ENCODE data around the gene IYD.

IYD gene, protein sequence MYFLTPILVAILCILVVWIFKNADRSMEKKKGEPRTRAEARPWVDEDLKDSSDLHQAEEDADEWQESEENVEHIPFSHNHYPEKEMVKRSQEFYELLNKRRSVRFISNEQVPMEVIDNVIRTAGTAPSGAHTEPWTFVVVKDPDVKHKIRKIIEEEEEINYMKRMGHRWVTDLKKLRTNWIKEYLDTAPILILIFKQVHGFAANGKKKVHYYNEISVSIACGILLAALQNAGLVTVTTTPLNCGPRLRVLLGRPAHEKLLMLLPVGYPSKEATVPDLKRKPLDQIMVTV

DNA sequence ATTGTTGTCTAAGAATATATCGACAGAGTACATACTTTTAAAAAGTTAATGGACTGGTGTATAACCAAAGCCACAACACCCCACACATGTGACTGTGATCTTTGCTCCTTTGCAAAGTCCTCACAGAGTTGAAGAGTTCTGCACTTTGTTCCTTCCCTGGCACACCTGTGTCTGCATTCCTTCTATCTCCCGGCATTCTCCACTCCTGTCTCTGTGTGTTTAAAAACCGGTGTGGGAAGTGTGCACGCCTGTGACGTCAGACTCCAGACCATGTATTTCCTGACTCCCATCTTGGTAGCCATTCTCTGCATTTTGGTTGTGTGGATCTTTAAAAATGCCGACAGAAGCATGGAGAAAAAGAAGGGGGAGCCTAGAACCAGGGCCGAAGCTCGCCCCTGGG is at the start of gene IYD:
TSS of gene IYD (plus strand) at position 251 of the 400 bp plus-strand sequence. CDS start at position 271, 20 bp downstream.
- no peak for DNase-seq (ENCODE audit: low spot score)

DNA sequence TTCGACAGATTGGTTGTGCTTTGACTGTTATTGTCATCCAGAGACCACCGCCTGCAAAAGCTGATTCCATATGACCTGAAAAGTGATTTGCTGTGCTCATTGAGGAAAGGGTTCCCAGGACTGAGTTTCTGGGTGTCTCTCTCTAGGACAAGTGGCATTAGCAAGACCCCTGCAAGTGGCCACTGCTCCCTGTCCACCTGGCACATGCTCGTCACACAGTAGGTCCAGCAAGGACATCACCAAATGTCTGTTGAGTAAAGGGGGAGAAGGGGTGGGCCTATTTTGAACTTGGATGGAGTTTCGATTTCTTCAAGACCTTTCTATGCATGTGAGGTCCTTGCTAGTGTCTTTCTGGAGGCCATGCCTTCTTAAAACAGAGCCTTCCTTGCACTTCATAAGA is 48.9 kb upstream of the IYD start:
- DNase-seq (ENCODE audit: low spot score), result no peak

DNA sequence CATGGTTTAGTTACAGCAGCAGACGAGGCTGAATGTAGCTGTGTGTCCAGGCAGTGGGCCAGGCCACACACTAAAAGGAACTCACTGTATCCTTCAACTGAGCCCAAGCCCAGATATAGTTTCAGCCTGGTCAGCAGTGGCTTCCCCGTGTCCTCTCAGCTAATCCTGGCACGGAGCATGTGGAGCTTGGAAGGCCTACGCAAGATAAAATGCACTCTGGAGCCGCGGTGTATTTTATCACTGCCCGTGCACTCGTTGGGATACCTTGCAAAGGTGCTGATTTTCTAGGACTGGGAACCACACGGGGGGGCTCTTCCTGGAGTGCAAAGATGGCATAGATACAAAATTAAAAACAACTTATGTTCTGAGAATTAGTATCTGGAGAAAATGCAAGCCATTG is 48.4 kb upstream of the IYD start:
- no peak for DNase-seq (ENCODE audit: low spot score)

DNA sequence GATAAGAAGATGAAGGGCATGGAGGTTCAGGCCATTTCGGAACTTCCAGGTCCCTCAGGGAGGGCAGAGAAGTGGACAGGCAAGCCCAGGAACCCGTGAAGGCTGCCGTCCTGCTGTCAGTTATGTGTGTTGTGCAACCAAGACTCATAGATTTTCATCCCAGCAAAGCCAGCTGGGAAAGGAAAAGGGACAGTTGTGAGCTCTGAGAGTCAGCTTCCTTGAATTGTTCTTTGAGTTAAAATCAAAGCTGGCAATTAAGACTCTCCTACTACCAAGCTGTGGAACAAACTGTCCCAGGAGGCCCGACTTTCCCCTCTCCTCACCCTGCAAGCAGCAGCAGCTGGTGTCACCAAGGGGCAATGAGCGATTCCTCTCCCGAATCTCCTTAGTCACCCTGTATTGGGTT is 46.3 kb upstream of the IYD start:
- no peak for DNase-seq (ENCODE audit: low spot score)

DNA sequence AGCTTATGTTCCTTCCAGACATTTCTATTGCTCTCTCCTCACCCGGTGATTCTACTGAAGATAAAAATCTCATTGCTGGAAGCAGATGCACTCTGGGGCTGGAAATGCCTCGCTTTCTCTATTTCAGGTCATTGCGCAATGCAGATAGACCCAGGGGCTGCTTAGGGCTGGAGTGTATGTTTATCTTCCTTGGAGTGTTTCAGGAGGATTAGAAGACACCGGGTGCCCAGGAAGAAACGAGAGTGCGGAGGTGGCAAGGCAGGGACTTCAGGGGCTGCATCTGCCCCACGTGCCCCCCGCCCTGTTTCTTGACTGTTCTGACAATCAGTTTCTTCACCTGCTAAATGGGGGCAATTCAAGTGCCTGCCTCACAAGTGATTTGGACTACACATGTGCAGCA is 45.6 kb upstream of the IYD start:
- DNase-seq (ENCODE audit: low spot score), result no peak

DNA sequence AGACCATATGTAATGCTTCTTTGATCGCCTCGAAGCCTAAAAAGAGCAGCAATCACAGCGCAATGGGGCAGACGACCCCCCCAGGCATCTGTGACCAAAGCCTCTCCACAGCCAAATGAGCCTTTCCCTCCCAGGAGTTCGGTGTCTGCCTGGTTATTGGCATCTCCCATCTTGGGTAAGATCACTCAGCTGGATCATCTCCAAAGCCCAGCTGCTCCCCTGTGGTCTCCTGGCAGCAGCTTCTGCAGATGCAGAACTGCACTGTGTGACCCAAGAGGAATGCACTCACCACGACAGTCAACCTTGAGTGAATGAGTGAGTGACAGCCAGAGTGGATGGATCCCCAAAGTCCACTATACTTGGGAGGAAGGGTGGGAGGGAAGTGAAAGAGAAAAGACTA is 44.8 kb upstream of the IYD start:
- no peak for DNase-seq (ENCODE audit: low spot score)

DNA sequence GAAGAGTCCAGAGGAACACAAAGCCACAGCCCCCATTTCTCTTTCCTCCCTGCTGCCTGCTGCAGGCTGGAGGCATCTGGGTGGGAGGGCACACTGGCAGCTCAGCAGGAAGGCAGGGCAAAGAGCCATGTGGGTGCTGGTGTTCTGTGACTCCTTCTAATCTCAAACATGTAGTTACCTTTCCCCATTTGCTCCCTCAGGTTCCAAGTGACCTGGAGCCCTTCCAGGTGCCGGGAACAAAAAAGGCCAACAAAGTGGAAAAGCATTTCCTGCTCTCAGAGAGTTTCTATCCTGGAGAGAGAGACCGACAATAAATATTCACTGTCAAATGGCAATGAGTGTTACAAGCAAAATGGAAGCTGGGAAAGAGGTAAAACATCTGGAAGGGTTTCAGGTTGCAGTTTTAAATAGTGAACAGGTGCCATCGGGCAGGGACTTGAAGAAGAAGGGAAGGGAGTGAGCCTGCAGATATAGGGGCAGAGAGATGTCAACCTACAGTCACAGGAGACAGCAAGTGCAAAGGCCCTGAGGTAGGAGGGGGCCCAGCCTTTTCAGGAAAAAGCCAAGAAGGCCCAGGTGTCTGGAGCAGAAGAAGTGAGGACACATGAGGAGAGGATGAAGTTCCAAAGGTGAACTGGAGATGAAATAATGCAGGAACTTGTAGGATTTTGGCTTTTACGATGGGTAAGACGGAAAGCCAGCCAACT is 43.6 kb upstream of the IYD start:
- peak; percentile 38 for DNase-seq (ENCODE audit: low spot score)

DNA sequence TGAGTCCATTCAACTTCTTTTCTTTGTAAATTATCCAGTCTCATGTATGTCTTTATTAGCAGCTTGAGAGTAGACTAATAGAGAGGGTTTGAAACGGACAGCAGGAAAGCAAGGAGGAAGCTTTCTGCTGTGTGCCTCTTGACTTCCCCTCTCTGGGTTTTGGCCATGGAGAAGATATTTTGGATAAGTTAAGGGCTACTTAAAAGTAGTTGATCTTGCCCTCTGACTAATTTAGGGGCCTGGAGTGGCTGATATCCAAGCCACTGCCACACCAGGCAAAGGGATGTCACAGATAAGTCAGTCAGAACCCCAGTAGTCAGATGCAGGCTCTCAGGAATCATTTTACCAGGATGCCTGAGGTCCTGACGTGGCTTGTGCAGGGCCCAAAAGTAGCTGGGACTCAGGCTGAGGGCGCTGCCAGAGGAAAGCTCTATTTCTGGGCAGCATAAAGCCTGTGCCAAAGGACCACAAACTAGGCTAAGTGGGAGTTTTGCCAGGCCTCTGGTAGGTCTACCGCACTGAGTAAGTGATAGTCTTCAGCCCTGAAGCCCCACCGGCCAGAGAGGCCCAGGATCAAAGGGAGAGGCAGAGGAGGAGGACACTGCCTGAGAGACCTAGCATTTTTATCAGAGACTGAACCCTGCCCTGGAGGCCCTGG is 41.6 kb upstream of the IYD start:
- DNase-seq (ENCODE audit: low spot score), result no peak

DNA sequence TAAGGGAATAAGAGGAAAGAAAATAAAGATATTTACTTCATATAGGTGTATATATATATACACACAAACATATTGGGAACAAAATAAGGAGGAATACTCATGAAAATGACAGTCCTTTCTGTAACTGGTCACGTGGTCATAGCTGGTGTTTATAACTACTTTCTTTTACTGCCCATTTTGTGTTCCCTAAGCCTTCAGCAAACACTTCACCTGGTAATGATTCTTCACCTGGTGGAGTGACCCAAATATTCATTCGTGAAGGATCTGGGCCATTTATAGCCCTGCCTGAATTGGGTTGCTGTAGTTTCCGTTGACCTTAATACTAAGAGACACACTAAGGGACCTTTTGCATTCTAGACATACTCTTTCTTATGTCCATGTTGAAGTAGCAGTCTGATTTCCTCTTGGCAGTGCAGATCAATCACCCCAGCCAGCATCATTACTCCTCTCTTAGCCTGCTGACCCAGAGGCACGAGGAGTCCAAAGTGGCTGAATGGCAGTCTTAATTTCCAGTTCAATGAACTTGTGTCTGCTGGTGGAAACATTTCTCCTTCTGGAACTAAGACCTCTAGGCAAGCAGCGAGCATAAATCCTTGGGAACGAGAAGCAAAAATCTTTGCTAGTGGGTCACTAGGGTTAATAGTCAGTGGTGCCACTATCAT is 39.9 kb upstream of the IYD start:
- no peak for DNase-seq (ENCODE audit: low spot score)

DNA sequence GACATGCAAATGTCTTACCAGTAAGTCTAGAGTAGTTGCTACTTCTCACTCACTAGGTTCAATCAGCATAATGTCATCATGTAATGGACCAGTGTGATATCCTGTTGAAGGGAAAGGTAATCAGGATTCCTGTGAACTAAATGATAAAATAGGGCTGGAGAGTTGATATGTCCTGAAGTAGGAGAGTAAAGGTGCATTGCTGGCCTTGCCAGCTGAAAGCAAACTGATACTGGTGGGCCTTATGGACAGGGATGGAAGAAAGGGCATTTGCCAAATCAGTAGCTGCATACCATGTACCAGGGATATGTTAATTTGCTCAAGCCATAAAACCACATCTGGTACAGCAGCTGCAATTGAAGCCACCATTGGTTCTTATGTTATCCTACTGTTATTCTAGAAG is 37.5 kb upstream of the IYD start:
- no peak for DNase-seq (ENCODE audit: low spot score)

DNA sequence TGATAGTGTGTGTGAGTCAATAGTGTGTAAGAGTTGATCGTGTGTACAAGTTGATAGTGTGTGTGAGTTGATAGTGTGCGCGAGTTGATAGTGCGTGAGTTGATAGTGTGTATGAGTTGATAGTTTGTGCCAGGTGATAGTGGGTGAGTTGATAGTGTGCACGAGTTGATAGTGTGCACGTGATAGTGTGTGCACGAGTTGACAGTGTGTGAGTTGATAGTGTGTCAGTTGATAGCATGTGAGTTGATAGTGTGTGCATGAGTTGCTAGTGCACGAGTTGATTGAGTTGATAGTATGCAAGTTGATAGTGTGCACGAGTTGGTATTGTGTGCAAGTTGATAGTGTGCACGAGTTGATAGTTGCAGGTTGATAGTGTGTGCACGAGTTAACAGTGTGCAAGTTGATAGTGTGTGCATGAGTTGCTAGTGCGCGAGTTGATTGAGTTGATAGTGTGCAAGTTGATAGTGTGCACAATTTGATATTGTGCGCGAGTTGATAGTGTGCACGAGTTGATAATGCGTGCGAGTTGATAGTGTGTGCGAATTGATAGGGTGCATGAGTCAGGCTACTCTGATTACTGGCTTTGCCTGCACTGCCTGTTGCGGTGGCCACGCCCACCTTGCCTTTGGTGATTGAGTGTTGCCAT is 35.8 kb upstream of the IYD start:
- no peak for DNase-seq (ENCODE audit: low spot score)

DNA sequence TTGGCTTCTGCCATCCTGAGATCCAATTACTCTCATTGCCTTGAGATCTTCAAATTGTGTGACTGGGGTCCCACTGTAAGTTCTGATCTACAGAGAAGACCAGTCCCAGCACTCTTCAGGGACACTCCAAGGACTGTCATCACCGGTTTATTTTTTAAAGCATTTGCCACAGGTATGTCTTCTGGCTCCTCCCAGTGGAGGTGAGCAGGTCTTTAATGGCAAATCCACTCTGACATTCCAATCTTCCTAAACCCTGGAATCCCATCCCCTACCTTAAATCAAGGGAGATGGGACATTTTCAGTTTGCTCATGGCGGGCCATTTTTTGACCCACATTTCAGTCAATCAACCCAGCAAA is 35.2 kb upstream of the IYD start:
- DNase-seq (ENCODE audit: low spot score), result no peak

DNA sequence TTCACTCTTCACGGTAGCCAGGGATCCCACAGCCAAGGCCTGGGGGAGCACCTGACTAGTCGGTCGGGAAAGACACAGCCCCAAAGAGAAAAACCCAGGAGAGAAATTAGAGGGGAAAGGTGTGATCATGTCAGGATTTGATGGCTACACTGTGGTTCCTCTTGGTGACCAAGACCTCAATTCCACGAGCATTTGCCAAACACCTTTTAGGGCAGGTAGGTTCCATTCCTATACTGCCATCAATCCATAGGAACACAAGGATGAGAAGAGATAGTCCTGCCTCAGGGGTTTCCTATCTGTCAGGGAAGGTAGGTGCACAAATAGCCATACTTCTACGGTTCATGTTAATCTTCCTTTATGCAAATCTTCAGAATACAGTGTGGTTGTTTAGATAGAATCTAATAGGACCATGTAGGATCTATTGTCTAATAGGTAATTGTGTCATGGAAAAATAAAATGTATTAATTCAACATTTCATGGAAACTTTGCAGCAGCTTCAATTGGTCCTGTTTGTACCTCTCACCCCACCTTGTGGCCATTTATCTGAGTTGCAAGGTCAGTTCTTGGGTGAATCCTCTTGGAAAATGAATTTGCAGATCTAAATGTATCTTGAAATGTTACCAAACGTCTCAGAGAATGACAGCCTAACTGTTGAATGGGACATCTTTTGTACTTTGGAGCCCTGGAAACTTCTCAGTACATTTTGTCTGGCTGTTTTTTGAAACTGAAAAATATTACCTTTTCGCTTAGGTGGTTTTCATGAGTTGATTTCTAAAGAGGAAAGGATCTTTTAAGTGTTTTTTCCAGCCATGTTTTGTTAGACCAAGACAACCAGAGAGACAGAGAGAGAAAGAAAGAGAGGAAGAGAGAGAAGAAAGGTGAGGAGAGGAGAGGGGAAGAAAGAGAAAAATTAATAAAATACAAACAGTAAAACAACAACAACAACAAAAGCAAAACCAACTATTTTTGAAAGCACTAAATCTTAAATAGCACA is 33.7 kb upstream of the IYD start:
- DNase-seq (ENCODE audit: low spot score), result peak; percentile 52

DNA sequence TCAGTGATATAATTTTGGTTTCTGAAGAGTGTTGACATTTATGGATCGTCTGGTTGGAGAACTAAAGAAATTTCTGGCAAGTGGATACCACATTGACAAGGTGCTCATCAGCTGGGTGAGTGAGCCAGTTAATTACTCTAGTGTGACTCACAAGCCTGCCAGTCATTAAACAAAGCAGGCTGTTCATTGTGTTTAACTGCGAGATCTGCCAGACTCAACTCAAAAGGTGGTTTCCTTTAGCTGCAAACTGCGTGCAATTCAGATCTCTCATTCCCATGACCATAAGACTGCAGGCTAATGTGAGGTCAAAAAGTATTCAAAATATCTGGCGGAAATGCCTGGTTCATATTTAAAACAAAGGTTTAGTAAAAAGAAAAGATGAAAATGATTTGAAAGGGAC is 32.5 kb upstream of the IYD start:
- DNase-seq (ENCODE audit: low spot score), result no peak

DNA sequence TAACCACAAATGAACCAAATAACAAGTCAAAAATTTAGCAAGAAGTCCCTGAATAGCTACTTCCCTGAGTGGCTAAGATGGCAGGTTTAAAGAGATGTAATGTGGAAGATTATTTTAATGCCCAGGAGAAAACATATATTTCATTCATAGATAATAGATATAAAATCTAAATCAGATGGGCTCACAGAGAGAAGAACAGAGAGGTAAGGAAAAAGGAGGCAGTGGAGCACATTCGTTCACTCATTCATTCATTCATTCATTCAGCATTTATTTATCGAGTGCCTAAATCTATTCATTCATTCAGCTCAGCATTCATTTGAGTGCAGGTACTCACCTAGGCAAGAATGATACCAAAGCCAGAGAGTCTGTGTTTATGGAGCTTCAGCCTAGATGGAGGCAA is 32.1 kb upstream of the IYD start:
- DNase-seq (ENCODE audit: low spot score), result no peak

DNA sequence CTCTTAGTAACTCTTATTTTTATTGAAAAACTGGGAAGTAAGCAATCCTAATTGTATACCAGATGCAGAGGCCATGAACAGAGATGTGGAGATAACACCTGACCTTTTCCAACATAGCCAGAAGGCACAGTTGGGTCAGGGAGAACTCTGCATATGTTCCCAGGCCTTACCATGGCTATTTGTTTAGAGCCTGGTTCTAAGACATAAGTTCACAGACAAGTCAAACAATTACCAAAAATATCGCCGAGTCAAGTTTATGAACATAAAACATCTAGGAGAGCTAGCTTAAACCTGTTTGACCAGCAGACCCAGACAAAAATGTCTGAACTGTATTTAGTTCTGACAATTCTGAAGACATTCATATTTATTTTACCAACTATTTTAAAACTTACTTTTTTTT is 26.7 kb upstream of the IYD start:
- DNase-seq (ENCODE audit: low spot score), result no peak

DNA sequence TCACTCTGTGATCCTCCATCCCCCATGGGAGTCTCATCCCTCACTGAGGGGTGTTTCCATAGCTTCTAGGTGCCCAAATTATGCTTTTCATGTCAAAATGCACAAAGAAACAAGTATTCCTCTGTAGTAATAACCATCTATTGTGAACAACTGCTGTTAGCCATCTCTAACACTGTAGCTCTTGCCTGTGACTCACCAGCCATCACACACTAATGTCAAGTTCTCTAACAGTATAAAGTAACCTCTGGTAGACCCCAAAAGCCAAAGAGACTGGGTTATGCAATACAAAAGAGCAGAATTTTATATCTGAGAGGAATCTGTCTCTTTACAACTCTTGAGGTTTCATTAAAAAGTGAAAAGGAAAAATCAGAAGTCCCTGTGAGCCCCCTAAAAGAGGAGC is 25.4 kb upstream of the IYD start:
- DNase-seq (ENCODE audit: low spot score), result no peak

DNA sequence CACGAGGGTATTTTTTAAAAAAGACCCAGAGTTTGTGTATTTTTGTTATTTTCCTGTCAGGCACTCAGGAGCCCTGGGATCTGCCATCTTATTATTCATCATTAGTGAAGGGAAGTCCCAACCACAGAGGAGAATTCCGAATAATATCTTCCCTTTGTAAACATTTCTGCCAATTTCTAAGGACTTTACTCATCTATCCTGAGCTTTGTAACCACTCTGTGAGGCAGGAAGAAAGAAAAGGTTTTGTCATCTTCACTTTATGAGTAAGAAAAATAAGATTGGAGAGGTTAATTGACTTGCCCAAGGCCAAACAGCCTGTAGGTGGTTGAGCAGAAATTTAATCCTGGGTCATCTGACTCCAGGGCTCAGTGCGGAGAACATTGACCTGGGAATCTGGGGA is 23.0 kb upstream of the IYD start:
- DNase-seq (ENCODE audit: low spot score), result no peak

DNA sequence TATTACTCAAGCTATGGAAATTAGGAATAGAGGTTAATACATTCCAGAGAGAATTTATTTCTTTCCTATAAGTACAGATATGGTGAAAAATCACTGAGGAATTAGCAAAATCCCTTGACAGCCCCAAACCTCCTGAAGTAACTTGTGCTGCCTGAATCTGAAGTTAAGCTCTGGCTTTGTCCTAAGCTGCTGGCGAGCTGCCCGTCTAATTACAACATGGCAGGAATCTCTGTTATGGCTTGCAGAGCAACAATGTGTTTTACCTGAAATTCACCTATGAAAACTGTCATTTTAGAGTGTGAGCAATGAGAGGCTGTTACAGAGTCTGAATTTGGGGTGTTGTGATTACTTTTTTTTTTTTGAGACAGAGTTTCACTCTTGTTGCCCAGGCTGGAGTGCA is 22.5 kb upstream of the IYD start:
- no peak for DNase-seq (ENCODE audit: low spot score)

DNA sequence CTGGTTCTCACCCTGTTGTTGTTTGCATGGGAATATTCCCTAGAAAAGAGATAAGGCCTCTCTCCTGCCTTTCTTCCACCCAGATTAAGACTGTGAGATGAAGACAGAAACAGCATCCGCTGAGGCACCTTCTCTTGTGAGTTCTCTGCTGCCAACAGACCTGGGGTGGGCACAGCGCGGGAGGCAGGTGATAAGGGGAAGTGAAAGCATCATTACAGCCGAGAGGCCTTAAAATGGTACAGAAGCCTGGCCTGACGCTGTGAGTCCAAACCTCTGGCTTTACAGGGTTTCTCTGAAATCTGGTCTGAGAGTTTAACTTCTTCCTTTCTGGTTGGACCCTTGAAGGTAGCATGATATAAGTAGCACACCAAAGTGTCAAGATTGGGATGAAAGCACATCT is 21.0 kb upstream of the IYD start:
- DNase-seq (ENCODE audit: low spot score), result no peak

DNA sequence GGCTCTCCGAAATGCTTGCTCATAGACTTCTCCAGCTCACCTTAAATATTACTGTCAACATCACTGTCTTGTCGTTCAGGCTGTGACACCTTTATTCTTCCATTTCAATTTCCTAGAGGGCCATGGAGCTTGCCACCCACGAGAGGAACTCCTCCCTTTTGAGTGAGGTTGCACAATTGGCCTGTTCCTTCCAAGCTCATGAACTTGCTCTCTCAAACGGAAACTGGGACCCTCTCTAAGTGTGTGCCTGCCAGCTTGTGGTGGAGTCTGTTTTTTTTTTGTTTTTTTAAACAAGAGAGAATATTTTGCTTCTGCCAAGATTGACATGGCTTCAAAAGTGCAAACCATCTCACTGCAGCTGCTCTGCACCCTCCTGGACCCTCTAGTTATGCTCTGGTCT is 19.3 kb upstream of the IYD start:
- no peak for DNase-seq (ENCODE audit: low spot score)
